AG09319 (cell line): Measurements from ENCODE around the gene PRDM16.

Experiments
- DNase-seq: peaks from one replicate; pipeline ENCODE4 v3.0.0-alpha.2; 2010; ENCODE audit warnings: low read depth; ENCODE audit errors: extremely low read depth
- TF ChIP-seq, protein P1 (sequence below): IDR thresholded peaks from 2 replicates; pipeline ENCODE4 v1.5.1; 2011; ENCODE audit warnings: low read depth, mild to moderate bottlenecking, inconsistent platforms, low read length, moderate library complexity

Gene PRDM16

DNA sequence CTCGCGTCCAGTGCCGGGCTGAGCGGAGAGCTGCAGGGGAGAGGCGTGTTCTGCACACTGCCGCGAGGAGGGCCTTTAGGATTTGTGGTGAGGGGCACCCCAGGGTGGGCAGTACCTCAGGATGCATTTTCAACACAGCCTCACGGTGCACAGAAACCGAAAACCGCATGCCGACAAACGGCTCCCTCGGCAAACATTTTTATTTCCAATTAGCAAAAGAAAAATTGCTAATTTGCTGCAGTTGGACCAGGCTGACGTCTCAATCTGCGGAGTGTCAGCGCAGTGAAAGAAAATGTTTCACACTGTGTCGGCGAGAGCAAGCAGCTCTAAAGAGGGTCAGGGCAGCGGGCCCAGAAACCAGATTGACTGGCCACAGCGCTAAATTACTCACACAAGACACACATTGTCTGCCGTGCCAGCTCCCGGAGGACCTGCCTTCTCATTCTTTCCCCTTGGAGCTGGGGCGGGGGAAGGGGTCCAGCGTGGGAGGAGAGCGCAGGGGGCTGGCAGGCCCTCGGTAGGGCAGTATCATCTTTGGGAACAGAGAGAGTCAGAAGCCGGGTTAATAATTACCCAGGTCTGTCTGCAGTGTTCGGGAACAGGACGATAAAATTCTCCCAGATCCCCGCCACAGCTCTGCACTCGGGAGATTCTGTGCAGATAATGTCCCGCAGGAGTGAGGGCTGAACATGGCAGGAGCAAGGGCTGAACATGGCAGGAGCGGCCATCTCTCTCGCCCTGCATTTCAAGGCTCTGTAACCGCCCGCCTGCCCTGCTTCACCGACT lies 150.2 kb downstream of the PRDM16 start:
- TF ChIP-seq, protein P1, sequence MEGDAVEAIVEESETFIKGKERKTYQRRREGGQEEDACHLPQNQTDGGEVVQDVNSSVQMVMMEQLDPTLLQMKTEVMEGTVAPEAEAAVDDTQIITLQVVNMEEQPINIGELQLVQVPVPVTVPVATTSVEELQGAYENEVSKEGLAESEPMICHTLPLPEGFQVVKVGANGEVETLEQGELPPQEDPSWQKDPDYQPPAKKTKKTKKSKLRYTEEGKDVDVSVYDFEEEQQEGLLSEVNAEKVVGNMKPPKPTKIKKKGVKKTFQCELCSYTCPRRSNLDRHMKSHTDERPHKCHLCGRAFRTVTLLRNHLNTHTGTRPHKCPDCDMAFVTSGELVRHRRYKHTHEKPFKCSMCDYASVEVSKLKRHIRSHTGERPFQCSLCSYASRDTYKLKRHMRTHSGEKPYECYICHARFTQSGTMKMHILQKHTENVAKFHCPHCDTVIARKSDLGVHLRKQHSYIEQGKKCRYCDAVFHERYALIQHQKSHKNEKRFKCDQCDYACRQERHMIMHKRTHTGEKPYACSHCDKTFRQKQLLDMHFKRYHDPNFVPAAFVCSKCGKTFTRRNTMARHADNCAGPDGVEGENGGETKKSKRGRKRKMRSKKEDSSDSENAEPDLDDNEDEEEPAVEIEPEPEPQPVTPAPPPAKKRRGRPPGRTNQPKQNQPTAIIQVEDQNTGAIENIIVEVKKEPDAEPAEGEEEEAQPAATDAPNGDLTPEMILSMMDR = no peak
- DNase-seq = no peak

DNA sequence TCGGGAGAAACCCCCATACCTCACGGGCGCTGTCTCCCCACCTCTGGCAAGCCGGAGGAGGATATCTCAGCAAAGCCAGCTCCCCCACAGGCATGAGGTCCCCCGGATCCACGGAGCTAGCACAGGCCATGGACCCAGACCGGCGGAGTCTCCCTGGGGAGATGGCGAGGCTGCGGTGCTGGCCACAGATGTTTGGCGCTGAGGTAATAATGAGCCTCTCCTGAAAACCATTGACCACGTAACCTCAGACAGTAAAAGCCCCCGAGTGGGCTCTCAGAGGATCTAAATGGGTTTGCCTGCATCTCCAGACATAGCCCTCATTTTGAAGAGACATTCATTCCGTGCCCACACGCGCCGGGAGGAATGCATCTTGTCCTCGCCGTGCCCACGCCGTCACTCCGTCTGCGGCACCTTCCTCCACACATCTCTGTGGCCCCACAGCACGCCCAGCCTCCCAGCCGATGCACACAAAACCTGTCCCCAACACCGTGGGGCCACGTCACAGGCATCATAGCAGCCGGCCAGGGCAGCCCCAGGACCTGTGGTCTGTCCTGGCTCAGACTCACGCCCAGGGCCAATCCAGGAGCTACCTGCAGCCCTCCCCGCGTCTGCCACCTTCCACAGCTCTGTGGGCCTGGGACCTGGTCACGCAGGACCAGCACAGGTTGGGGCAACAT lies 150.9 kb downstream of the PRDM16 start:
- TF ChIP-seq, protein P1 = no peak
- DNase-seq = no peak

DNA sequence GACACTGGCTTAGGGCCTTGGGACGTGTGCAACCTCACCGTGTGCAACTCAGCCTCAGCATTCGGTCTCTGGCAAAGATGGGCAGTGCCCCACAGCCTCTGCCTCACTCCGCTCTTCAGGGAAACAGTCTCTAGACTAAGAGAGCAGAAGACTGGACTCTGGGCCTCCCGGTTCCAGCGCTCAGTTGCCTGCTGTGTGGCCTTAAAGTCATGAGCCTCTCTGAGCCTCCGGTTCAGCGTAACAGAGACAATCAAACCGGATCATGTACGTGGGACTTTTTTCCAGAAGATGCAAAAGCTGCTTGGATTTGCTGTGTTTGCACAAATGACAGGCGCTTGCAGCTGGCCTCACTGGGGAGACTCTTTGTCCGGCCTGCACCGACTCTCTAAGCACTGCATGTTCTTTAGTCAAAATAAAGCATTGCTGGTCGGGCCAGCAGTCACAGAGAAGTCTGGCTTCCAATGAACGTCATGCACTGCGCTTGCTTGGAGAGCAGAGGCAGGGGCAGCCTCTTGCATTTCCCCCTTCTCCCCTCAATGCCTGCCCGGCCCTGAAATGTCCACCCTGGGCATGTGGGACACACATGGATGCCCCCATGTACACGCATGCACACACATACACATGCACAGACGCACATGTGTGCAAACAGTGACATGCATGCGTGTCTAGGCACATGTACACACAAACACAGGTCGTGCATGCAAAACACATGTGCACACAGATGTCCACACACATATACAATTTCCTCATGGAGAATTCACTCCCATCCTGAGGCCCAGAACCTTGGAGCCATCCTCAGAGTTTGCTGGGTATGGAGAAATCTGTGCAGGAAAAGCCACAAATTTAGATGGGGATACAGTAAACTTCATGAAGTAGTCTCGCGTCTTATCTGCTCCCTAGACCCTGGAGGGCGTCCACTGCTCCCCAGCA lies 152.4 kb downstream of the PRDM16 start:
- TF ChIP-seq, protein P1 = no peak

DNA sequence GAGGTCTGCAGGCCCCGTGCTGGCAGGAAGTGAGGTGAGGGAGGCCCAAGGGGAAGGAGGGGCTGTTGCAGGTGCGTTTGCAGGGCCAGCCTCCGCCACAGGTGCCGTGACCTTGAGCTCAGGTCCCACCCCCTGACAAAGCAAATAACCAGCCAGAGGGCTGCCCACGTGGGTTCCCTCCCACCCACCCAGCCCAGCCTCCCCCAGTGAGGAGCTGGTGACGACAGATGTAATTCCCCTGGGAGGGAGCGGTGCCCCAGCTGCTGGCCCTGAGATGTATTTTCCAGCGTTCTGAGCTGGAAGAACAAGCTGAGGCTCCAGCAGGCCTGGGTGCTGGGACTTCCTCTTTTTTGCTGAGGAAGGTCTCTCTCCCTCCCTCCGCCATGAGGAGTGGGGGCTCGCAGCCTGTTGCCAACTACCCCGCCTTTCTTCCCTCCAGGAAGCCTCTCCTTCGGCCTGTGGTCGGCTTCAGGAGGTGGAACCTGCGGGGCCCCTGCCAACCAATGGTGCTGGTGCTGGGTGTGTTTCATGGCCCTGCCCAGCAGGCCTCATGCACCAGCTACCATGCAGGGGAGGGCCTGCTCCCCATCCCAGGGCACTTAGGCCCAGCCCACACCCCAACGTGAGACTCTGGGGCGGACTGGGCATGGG lies 153.2 kb downstream of the PRDM16 start:
- DNase-seq = no peak
- TF ChIP-seq, protein P1 = no peak

More for the DNA sequence above, 152.4 kb downstream of the PRDM16 start:
- no peak for DNase-seq

DNA sequence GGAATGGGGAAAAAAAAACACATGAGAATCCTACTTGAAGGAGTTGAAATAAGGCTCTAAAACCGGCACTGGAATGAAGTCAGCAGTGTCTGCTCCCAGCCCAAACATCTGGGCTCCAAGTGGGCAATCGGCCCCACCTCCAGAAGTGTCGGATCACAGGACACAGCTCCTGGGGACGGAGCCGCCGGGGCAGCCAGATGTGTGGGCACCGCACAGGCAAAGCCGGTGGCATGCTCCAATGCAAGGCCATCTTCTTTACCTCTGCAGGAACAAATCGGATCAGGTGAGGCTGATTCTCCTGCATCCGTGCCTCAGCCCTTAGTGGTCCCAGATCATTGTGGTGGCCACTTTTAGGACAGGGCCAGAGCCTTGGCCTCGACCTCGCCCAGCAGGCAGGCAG lies 156.7 kb downstream of the PRDM16 start:
- no peak for DNase-seq
- TF ChIP-seq, protein P1 = no peak

DNA sequence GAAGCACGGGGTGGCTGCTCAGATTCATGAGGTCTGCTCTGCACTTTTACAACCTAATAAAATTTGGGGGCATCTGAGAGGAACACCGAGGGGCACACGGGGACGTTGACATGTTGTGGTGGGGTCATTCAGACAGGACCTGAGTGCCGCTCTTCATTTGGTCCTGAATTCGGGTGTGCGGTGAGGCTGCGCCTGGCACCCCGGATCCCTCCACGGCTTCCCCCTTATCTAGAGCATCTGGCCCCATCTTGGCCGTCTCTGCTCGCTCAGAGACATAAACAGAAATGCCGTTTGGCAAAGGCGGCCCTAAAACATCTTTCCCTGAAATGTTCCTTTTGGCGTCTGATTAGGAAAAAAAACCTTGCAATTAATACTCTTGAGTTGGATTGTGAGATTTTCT lies 157.2 kb downstream of the PRDM16 start:
- no peak for DNase-seq
- TF ChIP-seq, protein P1 = no peak
